ENCODE measurements around the gene THBS2.

GRCh38 chr6:169288591-169288990, 34.9 kb upstream of the THBS2 start:
- no peak for TF ChIP-seq CTCF (IDR thresholded peaks at IDR 0.05 in 4 of 5, conservative IDR thresholded peaks at IDR 0.05 in 1 of 5)
- TF ChIP-seq POLR2A (IDR thresholded peaks at IDR 0.05) = no peak
